ENCODE data around the gene RTN4.

DNA sequence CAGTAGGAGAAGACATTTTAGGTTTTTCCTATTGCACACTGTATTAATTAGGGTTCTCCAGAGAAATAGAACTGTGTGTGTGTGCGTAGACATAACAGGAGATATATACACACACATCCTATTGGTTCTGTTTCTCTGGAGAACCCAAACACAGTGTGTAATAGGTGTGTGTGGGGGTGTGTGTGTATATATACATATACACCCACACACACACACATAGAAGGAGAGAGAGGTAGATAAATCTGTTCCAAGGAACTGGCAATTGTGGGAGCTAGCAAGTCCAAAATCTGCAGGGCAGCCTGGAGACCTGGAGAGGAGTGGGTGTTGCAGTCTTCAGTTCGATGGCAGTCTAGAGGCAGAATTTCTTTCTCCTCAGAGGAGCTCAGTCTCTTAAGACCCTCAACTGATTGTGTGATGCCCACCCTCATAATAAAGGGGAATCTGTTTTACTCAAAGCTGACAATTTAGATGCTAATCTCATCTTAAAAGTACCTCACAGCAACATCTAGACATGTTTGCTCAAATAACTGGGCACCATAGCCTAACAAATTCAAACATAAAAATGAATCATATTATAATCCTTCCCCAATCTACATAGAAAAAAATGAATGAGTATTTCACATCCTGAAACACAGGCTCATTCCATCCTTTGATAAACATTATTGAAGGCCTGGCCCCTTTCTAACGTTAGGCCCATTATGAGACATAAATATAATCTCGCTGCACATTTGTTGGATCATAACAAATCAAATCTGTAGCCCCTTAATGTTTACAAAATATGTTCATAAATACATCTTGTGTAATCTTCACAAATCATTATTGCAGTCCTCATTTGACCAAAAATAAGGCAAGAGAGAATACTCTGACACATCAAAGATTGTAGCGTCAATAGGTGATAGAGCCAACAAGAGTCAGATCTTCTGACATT, 35.1 kb upstream of the RTN4 start:
- TF ChIP-seq EZH2 (IDR thresholded peaks at IDR 0.05; ENCODE audit: borderline replicate concordance, low read length): no peak
- TF ChIP-seq, protein P1, sequence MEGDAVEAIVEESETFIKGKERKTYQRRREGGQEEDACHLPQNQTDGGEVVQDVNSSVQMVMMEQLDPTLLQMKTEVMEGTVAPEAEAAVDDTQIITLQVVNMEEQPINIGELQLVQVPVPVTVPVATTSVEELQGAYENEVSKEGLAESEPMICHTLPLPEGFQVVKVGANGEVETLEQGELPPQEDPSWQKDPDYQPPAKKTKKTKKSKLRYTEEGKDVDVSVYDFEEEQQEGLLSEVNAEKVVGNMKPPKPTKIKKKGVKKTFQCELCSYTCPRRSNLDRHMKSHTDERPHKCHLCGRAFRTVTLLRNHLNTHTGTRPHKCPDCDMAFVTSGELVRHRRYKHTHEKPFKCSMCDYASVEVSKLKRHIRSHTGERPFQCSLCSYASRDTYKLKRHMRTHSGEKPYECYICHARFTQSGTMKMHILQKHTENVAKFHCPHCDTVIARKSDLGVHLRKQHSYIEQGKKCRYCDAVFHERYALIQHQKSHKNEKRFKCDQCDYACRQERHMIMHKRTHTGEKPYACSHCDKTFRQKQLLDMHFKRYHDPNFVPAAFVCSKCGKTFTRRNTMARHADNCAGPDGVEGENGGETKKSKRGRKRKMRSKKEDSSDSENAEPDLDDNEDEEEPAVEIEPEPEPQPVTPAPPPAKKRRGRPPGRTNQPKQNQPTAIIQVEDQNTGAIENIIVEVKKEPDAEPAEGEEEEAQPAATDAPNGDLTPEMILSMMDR (IDR thresholded peaks at IDR 0.05; ENCODE audit: low read length): no peak
